ENCODE results near the gene LPGAT1.

LPGAT1 gene

DNA sequence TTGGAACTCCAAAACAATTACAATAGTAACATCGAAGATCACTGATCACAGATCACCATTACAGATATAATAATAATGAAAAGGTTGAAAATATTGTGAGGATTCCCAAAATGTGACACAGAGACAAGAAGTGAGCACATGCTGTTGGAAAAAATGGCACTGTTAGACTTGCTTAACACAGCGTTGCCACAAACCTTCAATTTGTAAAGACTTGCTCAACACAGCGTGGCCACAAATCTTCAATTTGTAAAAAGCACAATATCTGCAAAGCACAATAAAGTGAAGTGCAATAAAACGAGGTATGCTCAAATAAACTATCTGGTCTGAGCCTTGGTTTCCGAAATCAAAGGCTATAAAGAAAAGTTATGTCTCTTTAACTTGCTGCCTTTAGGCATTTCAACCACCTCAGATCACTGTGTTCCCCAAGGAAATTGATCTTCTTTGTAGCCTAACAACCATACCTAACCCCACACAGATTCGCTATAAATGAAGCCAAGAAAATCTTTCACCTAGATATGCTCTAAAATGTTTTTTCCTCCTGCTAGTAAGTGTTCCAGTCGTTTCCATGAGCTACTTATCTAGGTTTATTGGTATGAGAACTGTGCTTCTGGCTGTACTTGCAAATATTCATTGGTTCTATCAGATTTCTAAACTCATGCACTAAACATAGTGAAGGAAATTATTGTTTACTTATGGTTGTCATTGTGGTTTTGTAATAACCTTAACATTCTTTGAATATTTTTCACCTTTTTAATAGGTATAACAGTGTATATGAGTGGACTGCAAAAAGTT is 13.1 kb upstream of the LPGAT1 start:
- H3K27ac ChIP-seq (ENCODE audit: low read depth, low read length): no peak overlapping the region
- no peak overlapping the region for H3K4me3 ChIP-seq (ENCODE audit: low read depth, low read length)
- no peaks in the 10 kb centered on the region for H3K4me1 ChIP-seq (ENCODE audit: control insufficient read depth, insufficient read depth, low read length)
- H3K36me3 ChIP-seq (ENCODE audit: control insufficient read depth, insufficient read depth, low read length): no peaks in the 10 kb centered on the region
- H3K9me3 ChIP-seq (ENCODE audit: control insufficient read depth, insufficient read depth, low read depth, low read length): no peaks in the 10 kb centered on the region
- H3K9ac ChIP-seq (ENCODE audit: low read length): no peak overlapping the region
- H3K27me3 ChIP-seq (ENCODE audit: control insufficient read depth, insufficient read depth, low read length): no peaks in the 10 kb centered on the region

DNA sequence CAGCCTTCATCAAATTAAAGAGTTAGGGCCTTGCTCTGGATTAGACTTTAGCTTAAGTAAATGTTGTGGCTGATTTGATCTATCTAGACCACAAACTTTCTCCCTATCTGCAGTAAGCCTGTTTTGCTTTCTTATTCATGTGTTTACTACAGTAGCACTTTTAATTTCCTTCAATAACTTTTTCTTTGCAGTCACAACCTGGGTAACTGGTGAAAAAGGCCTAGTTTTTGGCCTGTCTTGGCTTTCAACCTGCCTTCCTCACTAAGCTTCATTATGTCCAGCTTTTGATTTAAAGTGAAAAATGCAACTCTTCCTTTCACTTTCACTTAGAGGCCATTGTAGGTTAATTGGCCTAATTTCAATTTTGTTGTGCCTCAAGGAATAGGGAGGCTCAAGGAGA is 12.5 kb upstream of the LPGAT1 start:
- no peak overlapping the region for H3K4me3 ChIP-seq (ENCODE audit: low read depth, low read length)
- H3K4me1 ChIP-seq (ENCODE audit: control insufficient read depth, insufficient read depth, low read length): no peaks in the 10 kb centered on the region
- H3K27ac ChIP-seq (ENCODE audit: low read depth, low read length): no peak overlapping the region
- H3K27me3 ChIP-seq (ENCODE audit: control insufficient read depth, insufficient read depth, low read length): no peaks in the 10 kb centered on the region
- no peaks in the 10 kb centered on the region for H3K36me3 ChIP-seq (ENCODE audit: control insufficient read depth, insufficient read depth, low read length)
- H3K9ac ChIP-seq (ENCODE audit: low read length): no peak overlapping the region
- no peaks in the 10 kb centered on the region for H3K9me3 ChIP-seq (ENCODE audit: control insufficient read depth, insufficient read depth, low read depth, low read length)

DNA sequence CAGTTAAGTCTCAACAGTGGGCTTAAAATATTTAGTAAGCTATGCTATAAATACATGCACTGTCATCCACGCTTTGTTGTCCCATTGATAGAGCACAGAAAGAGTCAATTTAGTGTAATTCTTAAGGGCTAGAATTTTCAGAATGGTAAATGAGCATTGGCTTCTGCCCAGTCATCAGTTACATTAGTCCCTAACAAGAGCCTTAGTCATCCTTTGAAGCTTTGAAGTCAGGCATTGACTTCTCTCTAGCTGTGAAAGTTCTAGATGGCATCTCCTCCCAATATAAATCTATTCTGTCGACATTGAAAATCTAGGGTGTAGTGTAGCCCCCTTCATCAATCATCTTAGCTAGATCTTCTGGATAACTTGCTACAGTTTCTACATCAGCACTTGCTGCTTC is 12.0 kb upstream of the LPGAT1 start:
- no peak overlapping the region for H3K27ac ChIP-seq (ENCODE audit: low read depth, low read length)
- no peaks in the 10 kb centered on the region for H3K27me3 ChIP-seq (ENCODE audit: control insufficient read depth, insufficient read depth, low read length)
- H3K9ac ChIP-seq (ENCODE audit: low read length): no peak overlapping the region
- H3K36me3 ChIP-seq (ENCODE audit: control insufficient read depth, insufficient read depth, low read length): no peaks in the 10 kb centered on the region
- no peak overlapping the region for H3K4me3 ChIP-seq (ENCODE audit: low read depth, low read length)
- no peaks in the 10 kb centered on the region for H3K4me1 ChIP-seq (ENCODE audit: control insufficient read depth, insufficient read depth, low read length)
- H3K9me3 ChIP-seq (ENCODE audit: control insufficient read depth, insufficient read depth, low read depth, low read length): no peaks in the 10 kb centered on the region

DNA sequence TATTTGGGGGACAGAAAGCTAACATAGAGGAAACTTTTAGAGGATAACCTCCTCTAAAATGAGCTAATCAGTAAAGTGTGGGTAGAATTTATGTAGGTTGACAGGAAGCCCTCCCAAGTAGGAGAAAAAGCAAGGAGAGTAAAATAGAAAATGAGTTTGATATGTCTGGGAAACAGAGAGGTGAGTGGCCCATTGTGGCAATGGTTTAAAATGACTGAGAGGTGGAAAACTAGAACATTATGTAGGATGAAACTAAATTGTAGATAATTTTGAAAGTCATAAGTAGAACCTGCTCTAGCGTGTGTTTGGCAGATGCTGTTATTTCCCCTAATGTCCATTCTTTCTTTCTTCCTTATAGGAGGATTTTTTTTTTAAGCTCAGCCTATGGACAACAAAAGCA is 8.5 kb upstream of the LPGAT1 start:
- Histone ChIP-seq H3K27me3 (ENCODE audit: control insufficient read depth, insufficient read depth, low read length) (no peaks in the 10 kb centered on the region), H3K9ac (ENCODE audit: low read length) (no peak overlapping the region), H3K27ac (ENCODE audit: low read depth, low read length) (no peak overlapping the region), H3K36me3 (ENCODE audit: control insufficient read depth, insufficient read depth, low read length) (no peaks in the 10 kb centered on the region), H3K4me3 (ENCODE audit: low read depth, low read length) (no peak overlapping the region), H3K9me3 (ENCODE audit: control insufficient read depth, insufficient read depth, low read depth, low read length) (no peaks in the 10 kb centered on the region), H3K4me1 (ENCODE audit: control insufficient read depth, insufficient read depth, low read length) (no peaks in the 10 kb centered on the region)

DNA sequence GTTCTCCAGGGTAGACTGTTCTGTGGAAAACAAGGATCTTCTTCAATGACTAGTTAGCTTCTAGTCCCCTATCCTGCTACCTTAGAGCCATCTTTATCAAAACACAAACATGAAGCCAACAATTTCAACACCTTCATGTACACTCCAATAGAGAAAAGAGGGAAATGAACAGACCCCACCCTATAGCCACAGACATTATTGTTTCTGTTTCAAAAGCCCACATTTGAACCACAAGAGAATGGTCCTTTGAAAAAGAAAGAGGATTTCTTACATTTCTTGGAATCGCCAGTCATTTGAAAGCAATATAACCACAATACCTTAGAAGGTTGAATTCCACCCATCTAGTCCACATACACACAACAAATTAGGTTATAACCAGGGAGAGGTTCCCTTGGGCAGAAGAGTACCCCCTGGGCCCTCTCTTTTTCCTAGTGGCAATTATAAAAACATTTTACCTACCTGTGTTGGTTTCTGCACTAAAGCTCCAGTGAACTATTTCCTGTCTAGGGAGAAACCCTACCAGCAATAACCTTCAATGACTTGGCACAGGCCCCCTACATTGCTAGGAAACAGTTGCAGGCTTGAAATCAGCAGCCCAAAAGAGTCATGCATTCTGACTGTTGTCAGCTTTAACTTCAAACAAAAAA is 2.7 kb upstream of the LPGAT1 start:
- no peak overlapping the region for H3K9ac ChIP-seq (ENCODE audit: low read length)
- no peaks in the 10 kb centered on the region for H3K9me3 ChIP-seq (ENCODE audit: control insufficient read depth, insufficient read depth, low read depth, low read length)
- H3K27me3 ChIP-seq (ENCODE audit: control insufficient read depth, insufficient read depth, low read length): peaks cover 13% of the 10 kb centered on the region
- no peaks in the 10 kb centered on the region for H3K36me3 ChIP-seq (ENCODE audit: control insufficient read depth, insufficient read depth, low read length)
- H3K4me1 ChIP-seq (ENCODE audit: control insufficient read depth, insufficient read depth, low read length): peaks cover 6% of the 10 kb centered on the region; the same call in 1 of the 2 replicates
- H3K27ac ChIP-seq (ENCODE audit: low read depth, low read length): no peak overlapping the region
- no peak overlapping the region for H3K4me3 ChIP-seq (ENCODE audit: low read depth, low read length)

DNA sequence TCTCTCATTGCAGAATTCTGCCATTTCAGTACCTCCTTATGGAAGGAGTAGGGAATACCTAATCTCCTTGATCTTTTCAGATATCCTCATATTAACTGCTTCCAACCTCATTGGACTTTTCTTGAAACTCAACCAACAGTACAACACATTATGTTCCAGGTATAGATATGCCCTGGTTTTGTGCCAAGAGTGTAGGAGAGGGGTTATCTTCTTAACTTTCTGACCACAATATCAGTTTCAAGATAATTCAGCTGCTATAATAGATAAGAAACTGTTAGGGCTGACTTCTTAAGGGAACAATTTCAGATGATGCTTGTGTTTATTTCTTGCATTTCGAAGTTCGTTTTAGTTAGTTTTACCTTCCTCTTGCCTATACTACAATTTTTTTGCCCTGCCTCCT is 2.1 kb upstream of the LPGAT1 start:
- Histone ChIP-seq H3K27ac (ENCODE audit: low read depth, low read length) (no peak overlapping the region), H3K4me1 (ENCODE audit: control insufficient read depth, insufficient read depth, low read length) (peaks cover 6% of the 10 kb centered on the region; the same call in 1 of the 2 replicates), H3K9me3 (ENCODE audit: control insufficient read depth, insufficient read depth, low read depth, low read length) (no peaks in the 10 kb centered on the region)

DNA sequence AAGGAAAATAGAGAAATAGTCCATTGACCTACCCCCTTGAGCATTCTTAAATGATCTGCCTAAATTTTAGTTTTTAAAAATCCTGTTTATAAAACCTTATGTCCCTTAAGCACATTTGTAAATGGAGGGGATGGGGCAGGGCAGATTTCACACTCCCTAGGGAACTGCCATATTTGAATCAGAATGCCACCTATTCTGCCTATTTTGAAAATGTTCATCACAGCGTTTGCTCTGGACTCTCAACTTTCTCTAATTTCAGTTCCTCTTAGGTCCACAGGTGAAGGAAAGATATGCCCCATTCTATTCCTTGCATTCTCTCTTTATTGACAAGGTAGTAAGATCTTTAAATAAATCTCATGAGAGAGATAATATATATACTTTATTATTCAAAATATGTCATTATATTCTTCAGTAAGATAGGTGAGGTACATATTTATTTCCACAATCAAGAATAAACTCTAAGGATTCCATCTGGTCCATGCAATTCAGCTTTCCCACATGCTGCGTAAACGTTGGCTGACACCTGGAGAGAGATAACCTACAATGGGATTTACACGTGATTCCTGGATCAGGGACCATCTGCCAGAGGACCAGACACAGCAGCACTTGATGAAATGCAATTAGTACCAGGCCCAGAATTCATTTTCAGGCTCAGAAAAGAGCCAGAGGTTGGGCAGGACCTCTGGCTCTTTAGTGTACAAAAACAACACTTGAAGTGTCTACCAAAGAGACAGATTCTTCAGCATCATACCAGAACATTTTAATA is 1.2 kb upstream of the LPGAT1 start:
- no peak overlapping the region for H3K4me3 ChIP-seq (ENCODE audit: low read depth, low read length)
- H3K9me3 ChIP-seq (ENCODE audit: control insufficient read depth, insufficient read depth, low read depth, low read length): no peaks in the 10 kb centered on the region
- H3K27me3 ChIP-seq (ENCODE audit: control insufficient read depth, insufficient read depth, low read length): peaks cover 13% of the 10 kb centered on the region
- peaks cover 6% of the 10 kb centered on the region; the same call in 1 of the 2 replicates for H3K4me1 ChIP-seq (ENCODE audit: control insufficient read depth, insufficient read depth, low read length)
- H3K9ac ChIP-seq (ENCODE audit: low read length): no peak overlapping the region
- no peak overlapping the region for H3K27ac ChIP-seq (ENCODE audit: low read depth, low read length)
- H3K36me3 ChIP-seq (ENCODE audit: control insufficient read depth, insufficient read depth, low read length): no peaks in the 10 kb centered on the region

More for the DNA sequence above, 2.1 kb upstream of the LPGAT1 start:
- H3K9ac ChIP-seq (ENCODE audit: low read length): no peak overlapping the region
- peaks cover 13% of the 10 kb centered on the region for H3K27me3 ChIP-seq (ENCODE audit: control insufficient read depth, insufficient read depth, low read length)
- no peak overlapping the region for H3K4me3 ChIP-seq (ENCODE audit: low read depth, low read length)
- no peaks in the 10 kb centered on the region for H3K36me3 ChIP-seq (ENCODE audit: control insufficient read depth, insufficient read depth, low read length)

DNA sequence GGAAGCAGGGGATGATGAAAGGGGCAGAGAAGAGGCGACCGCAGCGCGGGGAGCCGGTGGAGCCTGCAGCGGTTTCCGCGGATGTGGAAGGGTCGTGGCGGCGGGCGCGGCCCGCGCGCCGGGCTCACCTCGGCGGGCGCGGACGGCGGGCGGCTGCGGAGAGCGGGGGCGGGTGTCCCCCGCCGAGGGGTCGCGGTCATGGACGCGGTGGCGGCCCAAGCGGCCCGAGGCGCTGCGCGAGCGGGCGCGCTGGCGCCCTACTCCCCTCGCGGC is 572 bp downstream of the LPGAT1 start:
- no peak overlapping the region for H3K27ac ChIP-seq (ENCODE audit: low read depth, low read length)

DNA sequence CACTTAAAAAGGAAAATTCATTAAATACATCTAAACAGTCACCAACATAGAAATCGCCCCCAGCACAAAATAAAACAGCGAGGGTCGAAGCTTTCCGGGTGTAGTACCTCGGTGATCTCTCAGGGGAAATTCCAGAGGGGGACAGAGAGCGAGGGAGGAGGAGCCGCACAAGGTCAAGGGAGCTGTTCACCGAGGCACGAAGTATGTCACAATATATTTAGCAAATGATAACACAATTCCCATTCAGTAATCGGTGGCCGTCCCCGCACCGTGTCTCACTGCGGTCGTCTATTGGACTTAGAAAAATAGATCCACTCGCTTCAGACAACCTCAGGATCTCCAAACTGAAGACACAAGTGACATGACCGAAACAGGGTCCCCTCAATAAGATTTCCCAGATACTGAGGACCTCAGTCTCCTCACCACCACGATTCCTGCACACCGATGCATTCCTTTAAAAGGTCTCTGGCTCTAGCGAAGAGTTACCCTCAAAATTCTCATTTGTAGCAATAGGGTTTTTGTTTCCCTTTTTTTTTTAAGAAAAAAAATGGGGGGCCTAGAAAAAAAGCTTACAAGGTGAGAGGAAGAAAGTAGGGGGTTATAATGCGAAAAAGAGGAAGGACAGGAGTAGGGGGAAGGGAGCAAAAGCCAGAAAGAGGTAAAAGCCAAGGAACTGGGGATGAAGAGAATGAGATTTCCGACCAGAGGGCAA is 1.1 kb downstream of the LPGAT1 start:
- Histone ChIP-seq H3K27me3 (ENCODE audit: control insufficient read depth, insufficient read depth, low read length) (peaks cover 13% of the 10 kb centered on the region), H3K27ac (ENCODE audit: low read depth, low read length) (no peak overlapping the region), H3K36me3 (ENCODE audit: control insufficient read depth, insufficient read depth, low read length) (no peaks in the 10 kb centered on the region), H3K4me1 (ENCODE audit: control insufficient read depth, insufficient read depth, low read length) (peaks cover 6% of the 10 kb centered on the region; the same call in 1 of the 2 replicates), H3K4me3 (ENCODE audit: low read depth, low read length) (peak overlapping the region; percentile 70), H3K9me3 (ENCODE audit: control insufficient read depth, insufficient read depth, low read depth, low read length) (no peaks in the 10 kb centered on the region), H3K9ac (ENCODE audit: low read length) (peak overlapping the region; percentile 65)

More for the DNA sequence above, 572 bp downstream of the LPGAT1 start:
- Histone ChIP-seq H3K27me3 (ENCODE audit: control insufficient read depth, insufficient read depth, low read length) (peaks cover 13% of the 10 kb centered on the region), H3K4me1 (ENCODE audit: control insufficient read depth, insufficient read depth, low read length) (peaks cover 6% of the 10 kb centered on the region; the same call in 1 of the 2 replicates), H3K4me3 (ENCODE audit: low read depth, low read length) (peak overlapping the region; percentile 70), H3K36me3 (ENCODE audit: control insufficient read depth, insufficient read depth, low read length) (no peaks in the 10 kb centered on the region), H3K9me3 (ENCODE audit: control insufficient read depth, insufficient read depth, low read depth, low read length) (no peaks in the 10 kb centered on the region), H3K9ac (ENCODE audit: low read length) (peak overlapping the region; percentile 65)

DNA sequence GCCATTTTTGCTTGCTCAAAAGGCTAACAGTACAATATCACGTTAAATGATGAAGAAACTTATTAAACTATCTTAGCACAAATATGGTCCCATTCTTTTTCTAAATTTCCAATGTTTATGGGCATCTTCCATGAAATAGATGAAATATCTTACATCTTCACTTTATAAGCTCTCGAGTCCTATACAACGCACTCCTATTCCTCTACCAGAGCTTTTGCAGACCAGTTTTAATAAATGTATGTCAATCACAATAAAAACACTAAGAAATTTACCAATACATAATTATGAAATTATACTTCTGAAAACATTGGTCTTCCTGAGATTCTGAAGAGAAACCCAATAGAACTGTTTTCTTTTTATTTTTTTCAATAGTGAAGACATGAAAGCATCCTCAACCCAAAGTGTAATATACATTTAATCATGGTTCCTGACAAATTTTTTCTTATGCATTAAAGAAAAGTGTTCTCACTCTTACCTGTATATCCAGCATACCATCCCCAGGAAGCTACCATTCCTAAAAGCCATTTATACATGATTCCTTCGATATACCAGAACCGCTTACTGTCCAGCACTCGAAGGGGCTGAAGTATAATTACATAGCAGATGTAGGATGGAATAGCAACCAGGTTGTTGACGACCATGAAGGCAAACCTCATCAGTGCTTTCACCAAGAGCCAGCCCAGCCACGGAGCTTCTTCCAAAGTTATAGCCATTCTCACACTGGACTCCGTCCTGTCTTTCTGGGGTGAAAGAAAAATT is 1.8 kb downstream of the LPGAT1 start:
- H3K27me3 ChIP-seq (ENCODE audit: control insufficient read depth, insufficient read depth, low read length): peaks cover 13% of the 10 kb centered on the region
- no peak overlapping the region for H3K9ac ChIP-seq (ENCODE audit: low read length)
- no peak overlapping the region for H3K27ac ChIP-seq (ENCODE audit: low read depth, low read length)
- H3K4me3 ChIP-seq (ENCODE audit: low read depth, low read length): peak overlapping the region; percentile 70
- H3K4me1 ChIP-seq (ENCODE audit: control insufficient read depth, insufficient read depth, low read length): peaks cover 6% of the 10 kb centered on the region; the same call in 1 of the 2 replicates
- H3K36me3 ChIP-seq (ENCODE audit: control insufficient read depth, insufficient read depth, low read length): no peaks in the 10 kb centered on the region
- no peaks in the 10 kb centered on the region for H3K9me3 ChIP-seq (ENCODE audit: control insufficient read depth, insufficient read depth, low read depth, low read length)
